ENCODE results near the gene ERH.

The ERH gene

DNA sequence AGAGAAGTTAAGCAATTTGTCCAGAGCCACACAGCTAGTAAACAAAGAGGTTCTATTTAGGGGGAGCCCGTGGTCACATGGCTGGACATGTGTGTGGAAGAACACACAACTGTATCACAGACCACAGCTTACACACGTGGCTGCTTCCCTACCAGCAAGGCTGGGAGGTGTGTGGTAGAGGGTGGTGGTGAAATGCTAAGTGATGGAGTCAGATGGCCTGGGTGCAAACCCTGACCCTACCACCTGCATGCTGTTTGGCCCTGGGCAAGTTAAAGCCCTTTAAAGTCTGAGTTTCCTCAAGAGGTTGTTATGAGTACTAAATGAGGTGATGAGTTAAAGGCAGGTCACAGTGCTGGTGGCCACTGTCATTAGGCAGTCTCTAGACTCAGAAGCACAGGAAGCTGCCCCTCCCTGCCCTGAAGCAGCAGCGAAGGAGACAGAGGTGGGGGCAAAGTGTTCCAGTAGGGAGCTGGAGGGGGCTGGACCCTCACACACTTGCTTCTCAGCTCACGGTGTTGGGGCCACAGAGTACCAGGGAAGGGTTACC lies 64.2 kb downstream of the ERH start:
- no peak for DNase-seq (ENCODE audit: low read depth, low spot score)
- H3K27ac ChIP-seq = no peak overlapping the region

GRCh38 chr14:69332782-69333395 lies 65.2 kb downstream of the ERH start:
- H3K27ac ChIP-seq = no peak overlapping the region
- DNase-seq (ENCODE audit: low read depth, low spot score) = no peak

- DNase-seq (ENCODE audit: low read depth, low spot score) = no peak
- H3K27ac ChIP-seq = no peak overlapping the region
These were observed 66.9 kb downstream of the ERH start for GRCh38 chr14:69331206-69331605.

Measured in epithelial cell of prostate (primary cell).